Trophoblast cell (in vitro differentiated cells and primary cell): ENCODE measurements around the gene N4BP3.

Source experiments
- DNase-seq, 2 donors: peaks; one replicate each; pipeline ENCODE4 v3.0.0-alpha.2; 2016
- H2AFZ ChIP-seq: 2 replicates; pipeline ENCODE4 v1.6.1; 2013; ENCODE audit warnings: low read length, moderate library complexity, mild to moderate bottlenecking; ENCODE audit not compliant: insufficient read depth, poor library complexity
- H2AK5ac ChIP-seq: 2 replicates; pipeline ENCODE4 v1.6.1; 2013; ENCODE audit warnings: mild to moderate bottlenecking, low read length
- H2BK120ac ChIP-seq: 2 replicates; pipeline ENCODE4 v1.6.1; 2013; ENCODE audit warnings: low read length, mild to moderate bottlenecking, moderate library complexity; ENCODE audit not compliant: insufficient read depth, poor library complexity
- H2BK12ac ChIP-seq: 2 replicates; pipeline ENCODE4 v1.6.1; 2013; ENCODE audit warnings: mild to moderate bottlenecking, low read length, moderate library complexity
- H2BK5ac ChIP-seq: 2 replicates; pipeline ENCODE4 v1.6.1; 2013; ENCODE audit warnings: low read length, low read depth, moderate library complexity, mild to moderate bottlenecking; ENCODE audit not compliant: poor library complexity
- H3K14ac ChIP-seq: 2 replicates; pipeline ENCODE4 v1.6.1; 2013; ENCODE audit warnings: mild to moderate bottlenecking, low read length
- H3K18ac ChIP-seq: 2 replicates; pipeline ENCODE4 v1.6.1; 2013; ENCODE audit warnings: mild to moderate bottlenecking, low read length
- H3K23ac ChIP-seq: 2 replicates; pipeline ENCODE4 v1.6.1; 2013; ENCODE audit warnings: low read length
- H3K27ac ChIP-seq: 2 replicates; pipeline ENCODE4 v1.5.1; 2013; ENCODE audit warnings: low read depth, mild to moderate bottlenecking, inconsistent platforms, low read length, moderate library complexity
- H3K27me3 ChIP-seq: 2 replicates; pipeline ENCODE4 v1.6.1; 2013; ENCODE audit warnings: inconsistent platforms, mild to moderate bottlenecking, low read length, moderate library complexity; ENCODE audit not compliant: insufficient read depth
- H3K36me3 ChIP-seq, 2 experiments: 1 replicate in 1 of 2; 2 replicates in 1 of 2; pipeline ENCODE4 v1.6.1; 2013; ENCODE audit warnings: low read length in 2 of 2, mild to moderate bottlenecking in 2 of 2, moderate library complexity in 1 of 2; ENCODE audit not compliant: insufficient read depth in 2 of 2, control insufficient read depth in 1 of 2
- H3K4ac ChIP-seq: 2 replicates; pipeline ENCODE4 v1.6.1; 2013; ENCODE audit warnings: low read depth, mild to moderate bottlenecking, low read length, moderate library complexity
- H3K4me1 ChIP-seq, 2 experiments: 1 replicate in 1 of 2; 2 replicates in 1 of 2; pipeline ENCODE4 v1.6.1; 2013; ENCODE audit warnings: low read length in 2 of 2, mild to moderate bottlenecking in 2 of 2, moderate library complexity in 1 of 2; ENCODE audit not compliant: insufficient read depth in 2 of 2, control insufficient read depth in 1 of 2
- H3K4me2 ChIP-seq: 2 replicates; pipeline ENCODE4 v1.6.1; 2013; ENCODE audit warnings: inconsistent platforms, mild to moderate bottlenecking, low read length, moderate library complexity
- H3K4me3 ChIP-seq: 2 replicates; pipeline ENCODE4 v1.5.1; 2013; ENCODE audit warnings: mild to moderate bottlenecking, low read depth, low read length, inconsistent platforms
- H3K79me1 ChIP-seq: one replicate; pipeline ENCODE4 v1.6.1; 2013; ENCODE audit warnings: low read length
- H3K79me2 ChIP-seq: 2 replicates; pipeline ENCODE4 v1.6.1; 2013; ENCODE audit warnings: low read length, mild to moderate bottlenecking; ENCODE audit not compliant: control insufficient read depth, insufficient read depth, poor library complexity
- H3K9ac ChIP-seq: 2 replicates; pipeline ENCODE4 v1.6.1; 2013; ENCODE audit warnings: mild to moderate bottlenecking, low read length
- H3K9me3 ChIP-seq: 2 replicates; pipeline ENCODE4 v1.6.1; 2013; ENCODE audit warnings: low read depth, mild to moderate bottlenecking, control low read depth, inconsistent platforms, low read length; ENCODE audit not compliant: insufficient read depth
- H4K12ac ChIP-seq: 2 replicates; pipeline ENCODE4 v1.6.1; 2013; ENCODE audit warnings: low read depth, mild to moderate bottlenecking, low read length, moderate library complexity
- H4K8ac ChIP-seq: 2 replicates; pipeline ENCODE4 v1.6.1; 2013; ENCODE audit warnings: low read depth, mild to moderate bottlenecking, low read length, moderate library complexity
- H4K91ac ChIP-seq: one replicate; pipeline ENCODE4 v1.6.1; 2013; ENCODE audit warnings: low read depth, mild to moderate bottlenecking, low read length, moderate library complexity
- WGBS: extraction: QIAGEN DNeasy Blood & Tissue Kit; methylation state at CpG from one replicate; pipeline ENCODE4 v1.1.7; 2013; ENCODE audit warnings: missing lambda C conversion rate; ENCODE audit not compliant: insufficient read length, insufficient coverage; ENCODE audit errors: extremely low coverage; 5-methylcytosine and 5-hydroxymethylcytosine counted together

The N4BP3 gene

GRCh38 chr5:178117923-178118701 lies 4.8 kb downstream of the N4BP3 start:
- H3K27ac ChIP-seq, result no peak overlapping the region
- H2AFZ ChIP-seq, result no peak overlapping the region
- peaks cover 23 to 30% of the 10 kb centered on the region in 2 experiments for H3K4me1 ChIP-seq
- no CpG with 5 or more reads among the region's 18 CpGs for WGBS
- peaks cover 2% of the 10 kb centered on the region for H3K9me3 ChIP-seq
- no peaks in the 10 kb centered on the region for H3K27me3 ChIP-seq
- H3K14ac ChIP-seq, result no peak overlapping the region
- H2AK5ac ChIP-seq, result no peak overlapping the region
- peaks cover 18 to 19% of the 10 kb centered on the region in 2 experiments for H3K36me3 ChIP-seq
- H3K23ac ChIP-seq, result no peak overlapping the region
- H2BK12ac ChIP-seq, result no peak overlapping the region
- no peak overlapping the region for H4K12ac ChIP-seq
- no peak overlapping the region for H3K4ac ChIP-seq
- no peak overlapping the region for H3K9ac ChIP-seq
- peaks cover 11% of the 10 kb centered on the region for H3K79me1 ChIP-seq
- no peak overlapping the region for H4K91ac ChIP-seq
- peaks cover 3% of the 10 kb centered on the region for H3K79me2 ChIP-seq
- no peak for DNase-seq
- H2BK5ac ChIP-seq, result no peak overlapping the region
- no peak overlapping the region for H4K8ac ChIP-seq
- no peak overlapping the region for H2BK120ac ChIP-seq
- no peak overlapping the region for H3K4me2 ChIP-seq
- H3K18ac ChIP-seq, result no peak overlapping the region
- no peak overlapping the region for H3K4me3 ChIP-seq

- no CpG with 5 or more reads among the region's 27 CpGs for WGBS
- H3K4me1 ChIP-seq, result peaks cover 30 to 35% of the 10 kb centered on the region in 2 experiments
- H2AK5ac ChIP-seq, result no peak overlapping the region
- no peak overlapping the region for H2BK120ac ChIP-seq
- H2BK5ac ChIP-seq, result no peak overlapping the region
- H3K14ac ChIP-seq, result no peak overlapping the region
- peaks cover 4% of the 10 kb centered on the region for H3K79me1 ChIP-seq
- no peak overlapping the region for H3K18ac ChIP-seq
- H3K79me2 ChIP-seq, result no peaks in the 10 kb centered on the region
- H4K91ac ChIP-seq, result no peak overlapping the region
- H2AFZ ChIP-seq, result no peak overlapping the region
- no peak for DNase-seq
- H3K4ac ChIP-seq, result no peak overlapping the region
- H2BK12ac ChIP-seq, result no peak overlapping the region
- no peak overlapping the region for H3K27ac ChIP-seq
- H3K9me3 ChIP-seq, result peaks cover 2% of the 10 kb centered on the region
- no peak overlapping the region for H3K4me3 ChIP-seq
- no peak overlapping the region for H3K23ac ChIP-seq
- no peak overlapping the region for H4K12ac ChIP-seq
- no peak overlapping the region for H3K9ac ChIP-seq
- H3K36me3 ChIP-seq, result peaks cover 18 to 19% of the 10 kb centered on the region in 2 experiments
- no peak overlapping the region for H4K8ac ChIP-seq
- H3K4me2 ChIP-seq, result no peak overlapping the region
- no peaks in the 10 kb centered on the region for H3K27me3 ChIP-seq
Measured at GRCh38 chr5:178119915-178120606, 6.7 kb downstream of the N4BP3 start.

- no peak overlapping the region for H4K12ac ChIP-seq
- no peak overlapping the region for H4K8ac ChIP-seq
- H3K4me3 ChIP-seq, result no peak overlapping the region
- H3K79me2 ChIP-seq, result no peaks in the 10 kb centered on the region
- H3K4me2 ChIP-seq, result no peak overlapping the region
- H2AK5ac ChIP-seq, result no peak overlapping the region
- H3K18ac ChIP-seq, result no peak overlapping the region
- H3K23ac ChIP-seq, result no peak overlapping the region
- no peak overlapping the region for H3K9ac ChIP-seq
- H2BK120ac ChIP-seq, result no peak overlapping the region
- peaks cover 4% of the 10 kb centered on the region for H3K79me1 ChIP-seq
- H3K27ac ChIP-seq, result no peak overlapping the region
- no peak overlapping the region for H3K4ac ChIP-seq
- H2BK5ac ChIP-seq, result no peak overlapping the region
- H3K9me3 ChIP-seq, result peaks cover 2% of the 10 kb centered on the region
- no peak overlapping the region for H2BK12ac ChIP-seq
- no peak overlapping the region for H2AFZ ChIP-seq
- no peak overlapping the region for H3K14ac ChIP-seq
- DNase-seq, result no peak
- no peaks in the 10 kb centered on the region for H3K27me3 ChIP-seq
- peaks cover 18 to 19% of the 10 kb centered on the region in 2 experiments for H3K36me3 ChIP-seq
- WGBS, result no CpG with 5 or more reads among the region's 29 CpGs
- peaks cover 24 to 28% of the 10 kb centered on the region in 2 experiments for H3K4me1 ChIP-seq
- H4K91ac ChIP-seq, result no peak overlapping the region
Measured at GRCh38 chr5:178120607-178121357, 7.5 kb downstream of the N4BP3 start.

- Histone ChIP-seq H3K27ac (no peak overlapping the region), H2BK12ac (no peak overlapping the region), H3K79me1 (peaks cover 4% of the 10 kb centered on the region), H4K8ac (no peak overlapping the region), H3K18ac (no peak overlapping the region), H2AK5ac (no peak overlapping the region), H4K12ac (no peak overlapping the region), H3K4me1 (peaks cover 16 to 24% of the 10 kb centered on the region in 2 experiments), H3K36me3 (peaks cover 18 to 19% of the 10 kb centered on the region in 2 experiments), H3K79me2 (no peaks in the 10 kb centered on the region), H3K4me3 (no peak overlapping the region), H2AFZ (no peak overlapping the region), H3K9ac (no peak overlapping the region), H2BK5ac (no peak overlapping the region), H3K27me3 (no peaks in the 10 kb centered on the region), H3K9me3 (no peaks in the 10 kb centered on the region), H2BK120ac (no peak overlapping the region), H3K4me2 (no peak overlapping the region), H3K4ac (no peak overlapping the region), H3K14ac (no peak overlapping the region), H4K91ac (no peak overlapping the region), H3K23ac (no peak overlapping the region)
- WGBS, result no CpG with 5 or more reads among the region's 38 CpGs
- no peak for DNase-seq
Measured at GRCh38 chr5:178121391-178122276, 8.3 kb downstream of the N4BP3 start.
